HG03039 (cell line): Measurements from ENCODE around the gene KIAA1958.
A peak's percentile ranks its signal among the peaks of the same experiment; 100 is the strongest.

Experiments used
- ATAC-seq: cut with Tn5 transposase; IDR thresholded peaks from one replicate; pipeline ENCODE4 v1.9.1; 2021; ENCODE audit warnings: mild to moderate bottlenecking, moderate library complexity; ENCODE audit not compliant: unreplicated experiment

Gene KIAA1958

GRCh38 chr9:112601636-112602035 is 115.0 kb downstream of the KIAA1958 start:
- ATAC-seq: no peak

GRCh38 chr9:112604790-112605189 is 118.2 kb downstream of the KIAA1958 start:
- no peak for ATAC-seq

- ATAC-seq: peak; percentile 87
These were observed 118.9 kb downstream of the KIAA1958 start for GRCh38 chr9:112605518-112605917.

- ATAC-seq: peak; percentile 10
These were observed 119.5 kb downstream of the KIAA1958 start for GRCh38 chr9:112605963-112606699.

GRCh38 chr9:112608851-112609250 is 122.2 kb downstream of the KIAA1958 start:
- no peak for ATAC-seq

- ATAC-seq: no peak
These were observed 129.1 kb downstream of the KIAA1958 start for GRCh38 chr9:112615584-112616266.

GRCh38 chr9:112617371-112617770 is 130.7 kb downstream of the KIAA1958 start:
- no peak for ATAC-seq

- no peak for ATAC-seq
These were observed 131.9 kb downstream of the KIAA1958 start for GRCh38 chr9:112618385-112619009.

- ATAC-seq: no peak
These were observed 133.8 kb downstream of the KIAA1958 start for GRCh38 chr9:112620388-112620787.

GRCh38 chr9:112621018-112621655 is 134.5 kb downstream of the KIAA1958 start:
- ATAC-seq: no peak

GRCh38 chr9:112623198-112623597 is 136.6 kb downstream of the KIAA1958 start:
- no peak for ATAC-seq

- ATAC-seq: no peak
These were observed 138.4 kb downstream of the KIAA1958 start for GRCh38 chr9:112624711-112625707.

- ATAC-seq: no peak
These were observed 143.3 kb downstream of the KIAA1958 start for GRCh38 chr9:112629671-112630485.

GRCh38 chr9:112631313-112632070 is 144.9 kb downstream of the KIAA1958 start:
- ATAC-seq: no peak

GRCh38 chr9:112640311-112640710 is 153.7 kb downstream of the KIAA1958 start:
- ATAC-seq: no peak

GRCh38 chr9:112642126-112642525 is 155.5 kb downstream of the KIAA1958 start:
- no peak for ATAC-seq

- no peak for ATAC-seq
These were observed 161.0 kb downstream of the KIAA1958 start for GRCh38 chr9:112647596-112647995.

GRCh38 chr9:112648624-112649023 is 162.0 kb downstream of the KIAA1958 start:
- no peak for ATAC-seq

- ATAC-seq: no peak
These were observed 167.7 kb downstream of the KIAA1958 start for GRCh38 chr9:112654282-112654681.
